GM19023 (cell line): ENCODE measurements around the gene NFYA.
"Not testable (repeated sequence)": the region's sequence is repeated elsewhere in the genome, so short reads cannot be mapped to it uniquely, and the experiment has no call there.

Source experiments
- ATAC-seq: cut with Tn5 transposase; IDR thresholded peaks from one replicate; pipeline ENCODE4 v1.9.1; 2021; ENCODE audit warnings: mild to moderate bottlenecking, moderate library complexity; ENCODE audit not compliant: unreplicated experiment

The NFYA gene

GRCh38 chr6:41100871-41101287, 28.1 kb downstream of the NFYA start:
- ATAC-seq, result no peak

GRCh38 chr6:41103847-41104246, 31.1 kb downstream of the NFYA start:
- no peak for ATAC-seq

- no peak for ATAC-seq
These were observed 38.2 kb downstream of the NFYA start for GRCh38 chr6:41111017-41111416.

GRCh38 chr6:41115027-41115426, 42.3 kb downstream of the NFYA start:
- ATAC-seq, result not testable (repeated sequence)

- ATAC-seq, result no peak
These were observed 46.7 kb downstream of the NFYA start for GRCh38 chr6:41119508-41119907.

- no peak for ATAC-seq
These were observed 47.3 kb downstream of the NFYA start for GRCh38 chr6:41120058-41120457.

GRCh38 chr6:41122373-41122772, 49.6 kb downstream of the NFYA start:
- ATAC-seq, result no peak

GRCh38 chr6:41122918-41123317, 50.1 kb downstream of the NFYA start:
- no peak for ATAC-seq

GRCh38 chr6:41125282-41125681, 52.5 kb downstream of the NFYA start:
- ATAC-seq, result no peak

GRCh38 chr6:41132254-41132653, 59.5 kb downstream of the NFYA start:
- ATAC-seq, result no peak

- ATAC-seq, result no peak
These were observed 62.5 kb downstream of the NFYA start for GRCh38 chr6:41135062-41135832.

GRCh38 chr6:41136911-41137310, 64.1 kb downstream of the NFYA start:
- ATAC-seq, result no peak

- ATAC-seq, result no peak
These were observed 75.1 kb downstream of the NFYA start for GRCh38 chr6:41147917-41148316.
